Gastrocnemius medialis (tissue), 4 donors: ENCODE results near the gene TSKS.

Source experiments
- CTCF ChIP-seq, 5 experiments: fragments of 450-650 bp in 3 of 5; fragments of 200-600 bp in 2 of 5; sonication (generic) in 2 of 5; IDR thresholded peaks in 4 of 5; conservative IDR thresholded peaks in 1 of 5; 1 replicate in 4 of 5; 2 replicates in 1 of 5; pipeline ENCODE4 v1.5.1; 2016 to 2019; ENCODE audit warnings: antibody characterized with exemption in 5 of 5, mild to moderate bottlenecking in 3 of 5, moderate library complexity in 3 of 5
- POLR2A ChIP-seq, 2 donors: fragments of 450-650 bp; IDR thresholded peaks; one replicate each; pipeline ENCODE4 v1.6.1; 2017; ENCODE audit warnings: antibody characterized with exemption in 2 of 2, mild to moderate bottlenecking in 2 of 2, moderate library complexity in 2 of 2

- TF ChIP-seq CTCF (IDR thresholded peaks at IDR 0.05 in 4 of 5, conservative IDR thresholded peaks at IDR 0.05 in 1 of 5) (no peak), POLR2A (IDR thresholded peaks at IDR 0.05) (no peak)
These were observed 17.8 kb upstream of the TSKS start for GRCh38 chr19:49780861-49781260.
